ENCODE results near the gene FAM210B.

GRCh38 chr20:56406910-56407309 lies 48.1 kb downstream of the FAM210B start:
- TF ChIP-seq CTCF (IDR thresholded peaks at IDR 0.05; ENCODE audit: insufficient read depth, low read length) (no peak), POLR2AphosphoS5 (IDR thresholded peaks at IDR 0.05; ENCODE audit: low read depth) (no peak), REST (IDR thresholded peaks at IDR 0.05; ENCODE audit: insufficient replicate concordance, low read depth) (no peak), GABPA (IDR thresholded peaks at IDR 0.05; ENCODE audit: low read depth) (no peak), SPI1 (IDR thresholded peaks at IDR 0.05; ENCODE audit: borderline replicate concordance, low read depth) (no peak)
